NCI-H128 (cell line): ENCODE measurements around the gene MYO16.
"Not testable (repeated sequence)": the region's sequence is repeated elsewhere in the genome, so short reads cannot be mapped to it uniquely, and the experiment has no call there.

Experiments
- DNase-seq: peaks from one replicate; lab custom pipeline; 2025; ENCODE audit not compliant: unreplicated experiment; lab: John Stamatoyannopoulos, UW

Gene MYO16

GRCh38 chr13:109033090-109033489 lies 403.7 kb downstream of the MYO16 start:
- DNase-seq, result no peak

GRCh38 chr13:109036078-109036780 lies 406.8 kb downstream of the MYO16 start:
- no peak for DNase-seq

DNA sequence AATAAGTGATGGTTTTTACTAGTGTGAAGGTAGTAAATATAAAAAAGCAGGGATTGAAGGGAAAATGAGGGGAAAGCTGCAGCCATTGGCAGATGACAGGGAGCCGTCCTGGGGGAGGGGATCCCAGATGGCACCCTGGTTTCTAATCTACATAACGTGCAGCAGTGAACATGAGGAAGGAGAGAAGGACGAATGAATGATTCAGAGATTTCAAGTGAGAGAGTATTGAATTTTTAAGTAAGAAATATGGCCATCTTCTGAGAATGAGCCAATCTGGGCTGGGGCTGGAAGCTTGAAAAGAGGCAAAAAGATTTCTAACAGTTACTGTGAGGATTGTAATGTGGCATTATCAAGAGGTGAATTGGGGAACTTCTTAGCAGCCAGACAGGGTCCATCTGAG lies 414.2 kb downstream of the MYO16 start:
- DNase-seq, result no peak

DNA sequence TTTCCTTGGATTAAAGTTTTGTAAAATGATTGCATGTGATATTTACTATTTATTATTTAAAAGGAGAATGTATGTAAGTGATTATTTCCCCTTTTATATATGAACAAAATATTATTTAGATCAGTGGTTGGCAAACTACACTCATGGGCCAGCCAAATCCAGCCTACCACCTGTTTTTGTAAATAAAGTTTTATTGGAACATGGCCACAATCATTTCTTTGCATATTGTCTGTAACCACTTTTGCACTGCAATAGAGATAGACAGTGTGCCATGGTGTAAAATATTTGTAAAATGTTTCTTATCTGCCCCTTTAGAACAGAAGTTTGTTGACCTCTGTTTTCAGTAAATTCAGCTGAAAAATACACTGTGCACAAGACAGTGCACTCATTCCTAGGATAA lies 426.4 kb downstream of the MYO16 start:
- DNase-seq, result no peak

DNA sequence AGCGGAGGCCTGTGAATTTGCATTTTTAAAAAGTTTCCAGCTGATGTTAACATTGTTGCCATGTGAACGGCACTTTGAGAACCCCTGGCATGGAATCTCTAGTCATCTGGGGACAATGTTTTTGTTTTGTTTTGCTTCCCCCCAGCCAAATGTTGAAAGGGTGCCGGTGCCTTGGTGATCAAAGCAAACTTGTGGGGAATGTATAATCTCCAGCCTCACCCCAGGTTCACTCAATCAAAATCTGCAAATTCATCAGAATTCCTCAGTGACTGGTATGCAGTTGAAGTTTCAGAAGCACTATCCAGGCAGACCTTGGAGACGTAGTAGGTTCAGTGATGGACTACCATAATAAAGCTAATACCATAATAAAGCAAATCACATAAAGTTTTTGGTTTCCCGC lies 428.7 kb downstream of the MYO16 start:
- no peak for DNase-seq

GRCh38 chr13:109072505-109072904 lies 443.1 kb downstream of the MYO16 start:
- DNase-seq, result no peak

DNA sequence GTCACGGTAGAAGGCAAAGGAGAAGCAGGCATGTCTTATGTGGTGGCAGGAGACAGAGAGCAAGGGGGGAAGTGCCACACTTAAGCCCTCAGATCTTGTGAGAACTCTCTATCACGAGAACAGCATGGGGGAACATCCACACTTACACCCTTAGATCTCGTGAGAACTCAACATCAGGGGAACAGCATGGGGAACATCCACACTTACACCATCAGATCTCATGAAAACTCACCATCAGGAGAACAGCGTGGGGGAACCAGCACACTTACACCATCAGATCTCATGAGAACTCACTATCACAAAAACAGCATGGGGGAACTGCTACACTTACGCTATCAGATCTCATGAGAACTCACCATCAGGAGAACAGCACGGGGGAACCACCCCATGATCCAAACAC lies 445.0 kb downstream of the MYO16 start:
- DNase-seq, result no peak

DNA sequence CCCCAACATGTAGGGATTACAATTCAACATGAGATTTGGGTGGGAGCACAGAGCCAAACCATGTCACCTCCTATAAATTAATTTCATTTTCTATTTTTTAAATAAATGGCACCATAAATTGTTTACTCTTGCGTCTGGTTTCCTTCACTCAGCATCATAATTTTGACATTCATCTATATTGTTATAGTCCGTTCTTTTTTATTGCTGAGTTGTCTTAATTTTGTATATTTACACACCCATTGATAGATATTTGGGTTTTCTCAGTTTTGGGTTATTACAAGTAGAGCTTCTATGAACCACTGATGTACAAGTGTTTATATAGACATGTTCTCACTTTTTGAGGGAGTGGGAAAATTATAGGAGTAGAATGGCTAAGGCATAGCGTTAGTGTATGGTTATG lies 445.4 kb downstream of the MYO16 start:
- DNase-seq, result no peak

- DNase-seq, result no peak
These were observed 458.7 kb downstream of the MYO16 start for GRCh38 chr13:109087916-109088623.

GRCh38 chr13:109088624-109088917 lies 459.2 kb downstream of the MYO16 start:
- no peak for DNase-seq

DNA sequence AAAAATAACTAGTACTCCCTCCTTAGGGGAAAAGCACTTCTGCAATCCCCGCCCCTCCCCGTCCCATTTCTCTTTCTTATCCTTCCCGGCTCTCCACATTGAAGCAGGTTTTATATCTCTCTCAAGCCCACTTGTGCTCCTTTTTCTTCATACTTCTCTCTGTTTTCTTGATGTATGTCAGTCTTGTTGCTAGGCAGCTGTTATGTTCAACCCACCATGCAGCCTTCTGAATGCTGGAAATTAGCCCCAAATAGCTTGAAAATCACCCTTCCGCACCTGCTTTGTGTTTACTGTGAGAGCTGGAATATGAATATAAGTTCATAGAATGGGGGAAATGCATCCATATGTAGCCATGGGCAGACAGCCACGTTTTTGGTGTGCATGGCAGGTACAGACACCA lies 461.4 kb downstream of the MYO16 start:
- DNase-seq, result no peak

- no peak for DNase-seq
These were observed 461.8 kb downstream of the MYO16 start for GRCh38 chr13:109091249-109091648.

GRCh38 chr13:109092186-109092585 lies 462.8 kb downstream of the MYO16 start:
- not testable (repeated sequence) for DNase-seq

DNA sequence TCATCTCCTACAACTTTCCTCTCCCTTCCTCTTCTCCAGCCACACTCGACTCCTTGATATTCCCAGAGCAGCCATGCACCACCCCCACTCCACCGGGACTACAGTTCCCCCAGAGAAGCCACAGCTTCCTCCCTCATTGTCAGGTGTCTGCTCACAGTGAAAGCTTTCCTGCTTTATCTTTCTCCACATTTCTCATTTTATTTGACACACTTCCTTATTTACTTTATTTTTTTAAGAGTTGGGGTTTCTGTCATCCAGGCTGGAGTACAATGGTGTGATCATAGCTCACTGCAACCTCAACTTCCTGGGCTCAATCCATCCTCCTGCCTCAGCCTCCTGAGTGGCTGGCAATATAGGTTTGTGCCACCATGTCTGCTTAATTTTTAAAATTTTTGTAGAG lies 464.6 kb downstream of the MYO16 start:
- DNase-seq, result no peak

DNA sequence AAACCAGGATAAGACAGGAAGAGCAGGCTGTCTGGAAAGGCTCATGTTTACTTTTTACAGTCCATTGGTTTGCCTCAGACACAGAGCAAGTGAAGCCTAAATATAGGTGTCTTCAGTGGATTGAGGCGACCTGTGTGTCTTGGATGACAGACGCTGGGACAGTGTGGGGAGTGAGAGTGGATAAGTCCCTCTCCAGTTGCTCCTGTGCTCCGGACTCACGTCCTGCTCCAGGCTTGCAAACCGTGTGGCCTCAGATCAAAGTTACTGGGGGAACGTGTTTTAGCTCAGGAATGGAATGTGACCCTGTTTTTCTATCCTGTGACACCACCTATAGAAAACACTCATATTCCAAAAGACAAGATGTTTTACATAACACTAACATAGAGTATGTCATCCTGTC lies 465.7 kb downstream of the MYO16 start:
- no peak for DNase-seq

GRCh38 chr13:109096101-109096500 lies 466.7 kb downstream of the MYO16 start:
- no peak for DNase-seq

- DNase-seq, result no peak
These were observed 471.4 kb downstream of the MYO16 start for GRCh38 chr13:109100705-109101304.

DNA sequence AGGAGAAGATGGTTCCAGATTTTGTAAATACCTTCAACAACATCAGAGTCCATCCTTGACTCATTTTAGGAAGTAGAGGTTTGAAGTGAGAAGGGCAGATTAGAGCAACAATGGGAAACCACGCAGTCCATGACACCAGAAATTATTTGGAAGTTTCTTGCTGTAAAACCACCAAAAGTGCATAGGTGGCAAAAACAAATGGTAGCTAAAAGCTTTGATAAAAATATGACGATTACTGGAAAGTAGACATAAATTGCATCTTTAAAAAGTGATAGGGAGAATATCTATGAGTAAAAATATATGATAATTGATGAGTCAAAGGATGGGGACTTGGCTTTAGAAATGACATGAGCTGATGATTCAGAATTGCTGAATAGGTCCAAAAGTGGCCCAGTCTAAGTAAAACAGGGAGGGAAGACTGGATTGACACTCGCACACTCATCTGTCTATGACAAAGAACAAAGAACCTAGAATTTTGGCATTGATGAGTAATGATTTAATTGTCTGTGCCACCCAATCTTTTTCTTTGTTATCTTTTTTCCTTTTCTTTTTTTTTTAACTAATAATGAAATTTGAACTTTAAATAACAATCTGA lies 472.2 kb downstream of the MYO16 start:
- no peak for DNase-seq

GRCh38 chr13:109105899-109106298 lies 476.5 kb downstream of the MYO16 start:
- DNase-seq, result no peak

- no peak for DNase-seq
These were observed 480.7 kb downstream of the MYO16 start for GRCh38 chr13:109110159-109110558.

- no peak for DNase-seq
These were observed 481.7 kb downstream of the MYO16 start for GRCh38 chr13:109111141-109111540.

DNA sequence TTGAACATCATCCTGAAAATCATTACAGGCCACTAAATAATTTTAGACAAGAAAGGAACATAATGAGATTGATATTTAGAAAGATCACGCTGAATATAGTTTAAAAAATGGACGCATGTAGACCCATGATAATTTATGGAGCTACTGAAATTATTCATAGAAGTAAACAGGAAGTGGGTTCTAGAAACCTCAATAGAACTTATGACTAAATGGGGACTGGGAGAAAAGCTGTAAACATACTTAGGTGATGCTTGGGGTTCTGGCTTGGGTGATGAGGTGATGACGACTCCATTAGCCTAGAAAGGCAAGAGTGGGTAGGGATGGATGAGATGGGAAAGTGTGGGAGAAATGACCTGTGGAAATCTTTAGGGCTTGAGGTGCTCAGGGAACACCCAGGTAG lies 484.0 kb downstream of the MYO16 start:
- DNase-seq, result no peak
